ENCODE data around the gene FIBIN.
"Not testable (repeated sequence)": the region's sequence is repeated elsewhere in the genome, so short reads cannot be mapped to it uniquely, and the experiment has no call there.

FIBIN gene

GRCh38 chr11:26958702-26959049 is 35.2 kb upstream of the FIBIN start:
- Histone ChIP-seq H3K27me3 (ENCODE audit: control insufficient read depth, insufficient read depth, low read length) (no peaks in the 10 kb centered on the region), H3K36me3 (ENCODE audit: control insufficient read depth, insufficient read depth, low read length) (no peaks in the 10 kb centered on the region), H3K4me1 (ENCODE audit: control insufficient read depth, insufficient read depth, low read length) (no peaks in the 10 kb centered on the region), H3K4me3 (ENCODE audit: low read length) (no peak overlapping the region), H3K9ac (ENCODE audit: low read length) (no peak overlapping the region), H3K9me3 (ENCODE audit: control insufficient read depth, low read length) (no peaks in the 10 kb centered on the region)

GRCh38 chr11:26960281-26960680 is 33.6 kb upstream of the FIBIN start:
- no peaks in the 10 kb centered on the region for H3K4me1 ChIP-seq (ENCODE audit: control insufficient read depth, insufficient read depth, low read length)
- H3K9ac ChIP-seq (ENCODE audit: low read length) = no peak overlapping the region
- H3K9me3 ChIP-seq (ENCODE audit: control insufficient read depth, low read length) = no peaks in the 10 kb centered on the region
- H3K36me3 ChIP-seq (ENCODE audit: control insufficient read depth, insufficient read depth, low read length) = no peaks in the 10 kb centered on the region
- no peaks in the 10 kb centered on the region for H3K27me3 ChIP-seq (ENCODE audit: control insufficient read depth, insufficient read depth, low read length)
- no peak overlapping the region for H3K4me3 ChIP-seq (ENCODE audit: low read length)

- Histone ChIP-seq H3K9ac (ENCODE audit: low read length) (no peak overlapping the region), H3K4me3 (ENCODE audit: low read length) (no peak overlapping the region)
Observed at GRCh38 chr11:26963764-26964163, 30.1 kb upstream of the FIBIN start.

GRCh38 chr11:26964339-26964738 is 29.6 kb upstream of the FIBIN start:
- H3K9ac ChIP-seq (ENCODE audit: low read length) = no peak overlapping the region
- H3K4me1 ChIP-seq (ENCODE audit: control insufficient read depth, insufficient read depth, low read length) = no peaks in the 10 kb centered on the region
- H3K36me3 ChIP-seq (ENCODE audit: control insufficient read depth, insufficient read depth, low read length) = no peaks in the 10 kb centered on the region
- H3K4me3 ChIP-seq (ENCODE audit: low read length) = no peak overlapping the region
- no peaks in the 10 kb centered on the region for H3K9me3 ChIP-seq (ENCODE audit: control insufficient read depth, low read length)
- no peaks in the 10 kb centered on the region for H3K27me3 ChIP-seq (ENCODE audit: control insufficient read depth, insufficient read depth, low read length)

More at GRCh38 chr11:26963764-26964163, 30.1 kb upstream of the FIBIN start:
- Histone ChIP-seq H3K27me3 (ENCODE audit: control insufficient read depth, insufficient read depth, low read length) (no peaks in the 10 kb centered on the region), H3K9me3 (ENCODE audit: control insufficient read depth, low read length) (no peaks in the 10 kb centered on the region), H3K4me1 (ENCODE audit: control insufficient read depth, insufficient read depth, low read length) (no peaks in the 10 kb centered on the region), H3K36me3 (ENCODE audit: control insufficient read depth, insufficient read depth, low read length) (no peaks in the 10 kb centered on the region)

- not testable (repeated sequence) for H3K27me3 ChIP-seq (ENCODE audit: control insufficient read depth, insufficient read depth, low read length); H3K36me3 ChIP-seq (ENCODE audit: control insufficient read depth, insufficient read depth, low read length); H3K4me3 ChIP-seq (ENCODE audit: low read length); H3K4me1 ChIP-seq (ENCODE audit: control insufficient read depth, insufficient read depth, low read length); H3K9me3 ChIP-seq (ENCODE audit: control insufficient read depth, low read length); H3K9ac ChIP-seq (ENCODE audit: low read length)
Observed at GRCh38 chr11:26964847-26965485, 28.9 kb upstream of the FIBIN start.

GRCh38 chr11:26971961-26972360 is 22.0 kb upstream of the FIBIN start:
- Histone ChIP-seq H3K9ac (ENCODE audit: low read length) (no peak overlapping the region), H3K4me1 (ENCODE audit: control insufficient read depth, insufficient read depth, low read length) (no peaks in the 10 kb centered on the region), H3K4me3 (ENCODE audit: low read length) (no peak overlapping the region), H3K27me3 (ENCODE audit: control insufficient read depth, insufficient read depth, low read length) (no peaks in the 10 kb centered on the region), H3K9me3 (ENCODE audit: control insufficient read depth, low read length) (no peaks in the 10 kb centered on the region), H3K36me3 (ENCODE audit: control insufficient read depth, insufficient read depth, low read length) (no peaks in the 10 kb centered on the region)

GRCh38 chr11:26974069-26974783 is 19.7 kb upstream of the FIBIN start:
- Histone ChIP-seq H3K4me3 (ENCODE audit: low read length) (no peak overlapping the region), H3K9me3 (ENCODE audit: control insufficient read depth, low read length) (no peaks in the 10 kb centered on the region), H3K36me3 (ENCODE audit: control insufficient read depth, insufficient read depth, low read length) (no peaks in the 10 kb centered on the region), H3K4me1 (ENCODE audit: control insufficient read depth, insufficient read depth, low read length) (no peaks in the 10 kb centered on the region), H3K9ac (ENCODE audit: low read length) (no peak overlapping the region), H3K27me3 (ENCODE audit: control insufficient read depth, insufficient read depth, low read length) (no peaks in the 10 kb centered on the region)

GRCh38 chr11:26974996-26975395 is 18.9 kb upstream of the FIBIN start:
- Histone ChIP-seq H3K9ac (ENCODE audit: low read length) (no peak overlapping the region), H3K4me1 (ENCODE audit: control insufficient read depth, insufficient read depth, low read length) (no peaks in the 10 kb centered on the region), H3K36me3 (ENCODE audit: control insufficient read depth, insufficient read depth, low read length) (no peaks in the 10 kb centered on the region), H3K9me3 (ENCODE audit: control insufficient read depth, low read length) (no peaks in the 10 kb centered on the region), H3K4me3 (ENCODE audit: low read length) (no peak overlapping the region), H3K27me3 (ENCODE audit: control insufficient read depth, insufficient read depth, low read length) (no peaks in the 10 kb centered on the region)

GRCh38 chr11:26976389-26976788 is 17.5 kb upstream of the FIBIN start:
- H3K36me3 ChIP-seq (ENCODE audit: control insufficient read depth, insufficient read depth, low read length) = no peaks in the 10 kb centered on the region

GRCh38 chr11:26977209-26977608 is 16.7 kb upstream of the FIBIN start:
- not testable (repeated sequence) for H3K27me3 ChIP-seq (ENCODE audit: control insufficient read depth, insufficient read depth, low read length); H3K4me1 ChIP-seq (ENCODE audit: control insufficient read depth, insufficient read depth, low read length); H3K36me3 ChIP-seq (ENCODE audit: control insufficient read depth, insufficient read depth, low read length); H3K4me3 ChIP-seq (ENCODE audit: low read length); H3K9me3 ChIP-seq (ENCODE audit: control insufficient read depth, low read length); H3K9ac ChIP-seq (ENCODE audit: low read length)

More at GRCh38 chr11:26976389-26976788, 17.5 kb upstream of the FIBIN start:
- Histone ChIP-seq H3K4me1 (ENCODE audit: control insufficient read depth, insufficient read depth, low read length) (no peaks in the 10 kb centered on the region), H3K27me3 (ENCODE audit: control insufficient read depth, insufficient read depth, low read length) (no peaks in the 10 kb centered on the region), H3K4me3 (ENCODE audit: low read length) (no peak overlapping the region), H3K9me3 (ENCODE audit: control insufficient read depth, low read length) (no peaks in the 10 kb centered on the region), H3K9ac (ENCODE audit: low read length) (no peak overlapping the region)

GRCh38 chr11:26983645-26984044 is 10.3 kb upstream of the FIBIN start:
- H3K9ac ChIP-seq (ENCODE audit: low read length) = no peak overlapping the region
- H3K27me3 ChIP-seq (ENCODE audit: control insufficient read depth, insufficient read depth, low read length) = no peaks in the 10 kb centered on the region
- H3K9me3 ChIP-seq (ENCODE audit: control insufficient read depth, low read length) = no peaks in the 10 kb centered on the region
- H3K36me3 ChIP-seq (ENCODE audit: control insufficient read depth, insufficient read depth, low read length) = no peaks in the 10 kb centered on the region
- H3K4me3 ChIP-seq (ENCODE audit: low read length) = no peak overlapping the region
- no peaks in the 10 kb centered on the region for H3K4me1 ChIP-seq (ENCODE audit: control insufficient read depth, insufficient read depth, low read length)

GRCh38 chr11:26985470-26985869 is 8.4 kb upstream of the FIBIN start:
- no peaks in the 10 kb centered on the region for H3K36me3 ChIP-seq (ENCODE audit: control insufficient read depth, insufficient read depth, low read length)
- H3K4me1 ChIP-seq (ENCODE audit: control insufficient read depth, insufficient read depth, low read length) = no peaks in the 10 kb centered on the region
- H3K4me3 ChIP-seq (ENCODE audit: low read length) = no peak overlapping the region
- H3K27me3 ChIP-seq (ENCODE audit: control insufficient read depth, insufficient read depth, low read length) = no peaks in the 10 kb centered on the region
- H3K9me3 ChIP-seq (ENCODE audit: control insufficient read depth, low read length) = no peaks in the 10 kb centered on the region
- no peak overlapping the region for H3K9ac ChIP-seq (ENCODE audit: low read length)

Measured in mucosa of stomach (tissue), 1 donor.